Stimulated activated CD8-positive, alpha-beta memory T cell treated with anti-CD3 and anti-CD28 coated beads, Interleukin-15, amount 100 ng/mL, for 1 hour (primary cell): ENCODE results near the gene CCDC178.
"Not testable (repeated sequence)": the region's sequence is repeated elsewhere in the genome, so short reads cannot be mapped to it uniquely, and the experiment has no call there.

ENCODE experiments used
- DNase-seq: peaks from one replicate; pipeline ENCODE4 v3.0.0-alpha.2; 2020; ENCODE audit warnings: low read depth

The CCDC178 gene, protein sequence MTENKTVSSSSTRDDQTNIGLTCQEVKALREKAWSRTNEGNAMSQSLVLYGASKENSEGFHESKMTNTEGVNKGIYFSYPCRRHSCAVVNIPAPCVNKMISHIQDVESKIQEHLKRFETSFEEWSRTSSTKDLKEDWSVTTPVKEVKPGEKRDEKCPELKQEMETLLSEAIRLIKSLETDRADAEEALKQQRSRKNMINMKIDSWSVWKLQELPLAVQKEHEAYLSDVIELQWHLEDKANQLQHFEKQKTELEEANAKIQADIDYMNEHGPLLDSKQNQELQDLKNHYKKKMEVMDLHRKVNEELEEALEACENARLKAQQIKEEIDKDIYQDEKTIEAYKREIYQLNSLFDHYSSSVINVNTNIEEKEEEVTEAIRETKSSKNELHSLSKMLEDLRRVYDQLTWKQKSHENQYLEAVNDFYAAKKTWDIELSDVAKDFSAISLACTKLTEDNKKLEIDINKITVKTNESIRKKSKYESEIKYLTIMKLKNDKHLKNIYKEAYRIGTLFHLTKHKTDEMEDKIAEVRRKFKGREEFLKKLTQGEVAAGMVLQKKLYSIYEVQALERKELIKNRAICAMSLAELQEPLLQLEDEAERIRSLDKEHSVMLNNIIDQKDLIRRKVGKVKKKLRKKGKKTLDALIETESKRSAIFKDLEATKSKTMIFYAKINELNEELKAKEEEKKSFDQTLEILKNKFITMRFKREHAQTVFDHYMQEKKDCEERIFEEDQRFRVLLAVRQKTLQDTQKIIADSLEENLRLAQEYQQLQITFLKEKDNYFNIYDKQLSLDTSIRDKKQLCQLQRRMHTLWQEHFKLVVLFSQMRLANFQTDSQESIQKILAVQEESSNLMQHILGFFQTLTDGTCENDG

GRCh38 chr18:33440060-33441043, at the start of gene CCDC178:
CCDC178 (minus strand) TSS chr18:33440721; CDS start chr18:33412088, 28,633 bp downstream.
- DNase-seq, result no peak

- DNase-seq, result no peak
Measured at GRCh38 chr18:33483908-33484307, 43.4 kb upstream of the CCDC178 start.

- DNase-seq, result no peak
Measured at GRCh38 chr18:33472509-33472908, 32.0 kb upstream of the CCDC178 start.

- no peak for DNase-seq
Measured at GRCh38 chr18:33470216-33470615, 29.7 kb upstream of the CCDC178 start.

DNA sequence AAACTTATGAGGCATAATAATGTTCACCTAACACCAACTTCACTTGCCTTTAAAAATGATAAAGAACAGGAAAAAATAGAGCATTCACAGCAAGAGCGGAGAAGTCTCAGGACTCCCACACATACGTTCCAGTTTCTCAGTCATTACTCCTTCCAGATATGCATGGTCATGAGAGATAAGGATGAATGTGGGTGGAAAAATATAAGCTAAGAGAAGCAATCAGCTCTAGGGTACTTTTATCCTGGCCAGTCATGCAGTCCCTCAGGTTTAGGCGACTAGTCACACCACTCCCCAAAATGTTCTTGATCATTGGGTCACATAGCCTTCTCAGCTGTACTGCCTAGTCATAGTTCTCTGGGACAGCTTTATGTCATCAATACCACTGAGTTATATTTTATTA, 29.2 kb upstream of the CCDC178 start:
- no peak for DNase-seq

GRCh38 chr18:33467531-33467930, 27.0 kb upstream of the CCDC178 start:
- no peak for DNase-seq

- DNase-seq, result no peak
Measured at GRCh38 chr18:33466822-33467221, 26.3 kb upstream of the CCDC178 start.

GRCh38 chr18:33460681-33461080, 20.2 kb upstream of the CCDC178 start:
- no peak for DNase-seq

- DNase-seq, result no peak
Measured at GRCh38 chr18:33459612-33460011, 19.1 kb upstream of the CCDC178 start.

DNA sequence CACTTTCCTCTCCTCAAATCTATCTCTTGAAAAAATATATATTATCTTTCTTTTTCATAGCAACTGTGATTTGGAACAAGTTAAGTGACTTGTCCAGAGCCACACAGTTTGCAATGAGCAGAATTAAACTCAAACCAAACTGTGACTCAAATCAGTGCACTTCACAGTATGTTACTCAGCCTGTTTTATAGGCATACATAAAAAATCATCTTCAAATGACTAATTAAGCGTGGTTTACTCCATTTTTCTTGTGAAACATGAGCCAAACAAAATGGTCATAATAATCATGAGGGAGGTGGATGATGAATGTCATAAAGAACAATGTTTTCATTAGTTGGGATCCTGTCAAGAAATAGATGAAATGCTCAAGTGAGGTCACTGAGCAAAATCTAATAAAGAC, 6.1 kb upstream of the CCDC178 start:
- no peak for DNase-seq

GRCh38 chr18:33444709-33445108, 4.2 kb upstream of the CCDC178 start:
- DNase-seq, result no peak

GRCh38 chr18:33432857-33433256, 7.7 kb downstream of the CCDC178 start:
- DNase-seq, result no peak

DNA sequence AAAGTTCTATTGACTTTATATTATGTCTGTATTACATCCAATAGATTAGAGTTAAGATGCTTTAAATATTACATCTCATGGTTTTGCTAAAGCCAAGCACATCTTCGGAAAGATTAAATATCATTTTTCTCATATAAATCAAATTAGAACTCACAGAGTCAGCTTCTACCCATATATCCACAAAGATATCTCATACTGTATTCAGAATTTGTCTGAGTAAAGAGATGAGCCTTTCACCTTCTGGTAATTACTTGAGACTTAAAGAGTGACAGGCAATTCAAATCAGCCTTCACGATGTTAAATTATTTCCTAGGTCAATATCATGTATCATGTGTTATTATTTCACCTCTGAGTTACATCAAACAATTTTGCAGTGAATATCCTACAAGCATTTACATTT, 13.0 kb downstream of the CCDC178 start:
- DNase-seq, result no peak

DNA sequence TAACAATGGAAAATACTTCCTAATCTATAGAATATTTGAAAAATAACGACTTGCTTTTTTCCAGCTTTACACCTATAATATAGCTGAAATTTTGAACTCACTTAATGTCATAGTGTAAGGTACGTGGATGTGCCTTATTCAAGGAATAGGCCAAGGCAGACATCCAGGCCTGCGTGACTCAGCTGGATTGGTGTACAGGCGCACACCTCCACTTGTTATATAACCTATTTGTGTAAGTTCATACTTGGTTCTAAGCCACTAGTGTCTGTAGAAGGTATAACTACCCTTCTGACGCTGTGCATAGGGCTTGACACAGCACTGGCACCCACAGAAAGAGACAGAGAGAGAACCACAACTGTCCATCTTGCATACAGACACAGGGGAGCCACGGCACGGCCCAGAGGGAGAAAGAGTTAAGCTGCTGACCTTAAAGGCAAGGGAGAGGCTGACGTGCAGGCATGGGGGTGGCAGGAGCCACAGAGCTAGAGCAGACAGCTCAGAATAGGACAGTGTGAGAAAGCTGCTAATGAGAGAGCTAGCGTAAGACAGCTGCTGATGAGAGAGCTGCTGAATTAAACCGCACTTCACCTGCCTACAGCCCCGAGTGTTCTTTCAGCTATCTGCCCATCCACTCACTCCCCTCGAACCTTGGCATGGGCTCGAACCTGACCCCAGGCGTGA, 16.1 kb downstream of the CCDC178 start:
- no peak for DNase-seq

GRCh38 chr18:33421225-33421624, 19.3 kb downstream of the CCDC178 start:
- DNase-seq, result no peak

DNA sequence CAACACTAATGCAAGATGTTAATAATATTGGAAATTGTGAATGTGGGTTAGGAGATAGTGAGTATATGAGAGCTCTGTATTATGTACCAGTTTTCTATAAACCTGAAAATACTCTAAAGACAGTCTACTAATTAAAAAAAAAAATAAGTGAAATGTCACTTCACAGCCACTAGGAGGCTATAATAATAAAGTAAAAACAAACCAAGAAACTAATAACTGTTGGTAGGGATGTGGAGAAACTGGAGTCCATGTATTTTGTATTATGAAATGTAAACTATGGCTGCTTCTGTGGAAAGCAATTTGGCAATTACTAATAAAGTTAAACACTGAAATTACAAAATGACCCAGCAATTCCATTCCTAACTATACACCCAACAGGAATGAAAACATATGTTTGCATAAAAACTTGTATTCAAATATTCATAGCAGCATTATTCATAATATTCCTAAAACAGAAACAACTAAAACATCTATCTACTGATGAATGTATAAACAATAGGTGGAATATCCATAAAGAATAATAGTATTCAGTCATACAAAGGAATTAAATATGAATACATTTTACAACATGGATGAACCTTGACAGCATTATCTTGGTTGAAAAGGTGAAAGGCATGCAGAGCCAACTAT, 36.2 kb downstream of the CCDC178 start:
- no peak for DNase-seq

GRCh38 chr18:33398939-33399338, 41.6 kb downstream of the CCDC178 start:
- DNase-seq, result not testable (repeated sequence)

DNA sequence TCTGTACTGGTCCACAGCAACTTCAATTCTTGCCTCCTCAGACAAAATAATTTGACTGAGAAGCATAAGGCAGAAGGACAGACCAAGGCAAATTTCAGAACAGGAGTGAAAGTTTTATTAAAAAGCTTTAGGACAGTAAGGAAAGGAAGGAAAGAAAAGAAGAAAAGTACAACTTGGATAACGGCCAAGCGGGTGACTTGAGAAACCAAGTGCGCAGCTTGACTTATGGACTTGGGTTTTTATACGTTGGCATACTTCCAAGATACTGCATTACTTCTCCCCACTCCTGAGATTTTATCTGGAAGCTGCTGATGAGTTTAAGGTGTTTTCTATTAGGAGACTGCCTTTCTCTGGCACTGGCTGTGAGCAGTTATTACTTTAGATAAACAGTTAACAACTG, 64.7 kb downstream of the CCDC178 start:
- no peak for DNase-seq

GRCh38 chr18:33372442-33372841, 68.1 kb downstream of the CCDC178 start:
- no peak for DNase-seq

DNA sequence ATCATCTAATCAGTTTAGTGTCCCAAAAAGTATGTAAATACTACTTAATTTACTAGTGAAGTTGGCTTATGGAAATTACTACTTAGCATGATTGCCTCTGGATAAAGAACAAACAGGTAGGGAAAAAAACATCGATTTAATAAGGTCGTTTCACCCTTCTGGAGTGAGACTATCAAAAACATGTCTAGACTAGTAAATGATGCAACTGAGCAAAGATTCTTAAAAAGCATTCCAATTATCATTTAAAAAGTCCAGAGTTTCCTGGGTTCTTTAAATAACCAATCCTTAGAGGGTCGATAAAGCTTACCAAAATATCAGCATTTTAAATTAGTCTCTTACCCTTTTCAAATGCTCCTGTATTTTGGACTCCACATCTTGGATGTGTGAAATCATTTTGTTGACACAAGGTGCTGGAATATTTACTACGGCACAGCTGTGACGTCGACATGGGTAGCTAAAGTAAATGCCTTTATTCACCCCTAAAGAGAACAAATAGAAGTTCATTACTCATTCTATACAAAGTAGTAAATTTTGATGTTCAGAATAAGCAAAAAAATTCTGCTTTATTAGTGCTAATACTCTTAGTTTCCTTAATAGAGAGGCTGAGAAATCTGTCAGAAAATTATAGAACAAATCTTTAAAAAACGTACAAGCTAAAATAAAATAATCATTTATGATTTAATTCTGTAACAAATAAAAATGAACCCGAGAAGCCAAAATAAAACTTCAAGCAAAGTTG, 70.6 kb downstream of the CCDC178 start:
- DNase-seq, result no peak
